ENCODE measurements around the gene B3GALT4.

Gene B3GALT4

DNA sequence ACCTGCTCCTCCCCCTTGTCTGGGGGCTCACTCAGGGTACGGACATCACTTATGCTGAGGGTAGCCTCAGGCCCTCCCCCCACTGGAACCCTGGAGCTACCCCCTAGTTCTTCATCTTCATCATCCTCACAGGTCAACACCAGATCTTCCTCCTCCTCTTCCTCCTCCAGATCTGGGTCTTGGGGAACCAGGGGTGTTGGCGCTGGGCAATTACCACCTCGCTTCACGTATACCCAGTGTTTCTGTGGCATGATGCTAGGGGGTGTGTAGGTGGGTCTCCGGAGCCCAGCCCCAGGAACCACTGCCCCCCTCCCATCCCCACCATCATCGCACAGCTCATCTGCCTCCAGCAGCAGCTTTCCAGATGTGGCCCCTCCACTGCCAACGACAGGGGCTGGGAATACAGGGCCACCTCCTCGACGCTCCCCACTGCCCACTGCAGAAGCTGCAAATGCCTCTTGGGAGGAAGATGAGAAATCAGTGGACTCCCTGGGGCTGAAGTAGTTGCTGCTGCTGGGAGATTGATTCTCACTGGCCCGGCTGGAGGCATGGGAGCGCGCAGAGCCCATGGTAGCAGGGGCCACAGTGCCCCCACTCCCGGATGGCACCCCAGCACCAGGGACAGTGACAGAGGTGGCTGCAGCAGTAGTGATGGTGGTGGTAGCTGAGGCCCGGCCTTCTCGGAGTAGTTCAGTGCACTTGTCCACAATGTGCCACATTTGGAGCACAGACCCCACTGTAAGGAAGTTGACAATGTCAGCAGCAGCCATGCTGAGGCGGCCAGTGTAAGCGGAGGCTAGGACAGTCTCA lies 39.1 kb downstream of the B3GALT4 start:
- no peak for DNase-seq

DNA sequence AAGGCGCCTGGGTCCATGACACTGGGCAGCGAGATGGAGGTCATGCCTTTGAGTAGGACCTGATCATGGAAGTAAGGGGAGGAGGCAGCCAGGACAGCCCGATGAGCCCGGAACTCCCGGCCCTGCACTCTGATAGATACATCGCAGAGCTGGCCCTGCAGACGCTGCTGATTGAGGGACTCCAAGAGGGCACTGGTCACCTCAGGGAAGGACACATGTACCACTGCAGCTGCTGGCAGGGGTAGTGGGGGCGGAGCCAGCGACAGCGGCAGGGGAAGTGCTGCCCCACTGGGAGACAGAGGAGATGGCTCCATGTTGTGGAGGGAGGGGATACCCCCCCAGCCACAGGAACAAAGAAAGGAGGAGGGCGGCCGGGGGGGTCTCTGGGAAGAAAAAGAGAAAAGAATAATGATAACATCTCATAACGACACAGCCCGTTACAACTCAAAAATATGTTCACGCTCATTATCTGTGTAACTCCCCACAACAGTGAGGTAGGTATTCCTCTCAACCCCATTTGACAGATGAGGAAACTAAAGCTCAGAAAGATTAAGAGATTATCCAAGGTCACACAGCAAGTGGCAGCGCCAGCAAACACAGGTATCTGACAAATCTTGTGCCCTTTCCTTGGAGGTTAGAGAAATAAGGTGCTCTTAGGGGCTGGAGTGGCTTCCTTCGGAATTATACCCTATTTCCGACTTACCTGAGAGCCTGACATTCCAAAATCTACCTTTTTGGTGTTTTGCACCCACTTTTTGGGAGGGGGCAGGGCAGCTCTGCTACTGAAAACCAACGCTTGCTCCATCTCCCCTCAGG lies 39.9 kb downstream of the B3GALT4 start:
- no peak for DNase-seq

DNA sequence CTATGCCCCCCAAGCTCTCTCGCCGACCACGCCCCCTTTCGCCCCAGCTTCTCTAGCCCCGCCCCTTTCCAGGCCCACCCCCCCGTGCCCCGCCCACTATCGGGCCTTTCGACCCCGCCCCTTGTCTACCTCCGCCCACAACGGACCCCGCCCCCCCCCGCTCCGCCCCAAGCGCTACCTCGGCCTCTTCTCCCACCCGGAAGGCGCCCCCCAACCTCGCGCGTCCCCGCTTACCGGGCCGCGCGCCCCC lies 40.4 kb downstream of the B3GALT4 start:
- DNase-seq: no peak

GRCh38 chr6:33317669-33318425 lies 40.9 kb downstream of the B3GALT4 start, which contains the start of gene ZBTB22:
TSS of gene ZBTB22 (minus strand) at chr6:33317744. CDS start at chr6:33316916, 828 bp downstream.
- peak; percentile 99 for DNase-seq

DNA sequence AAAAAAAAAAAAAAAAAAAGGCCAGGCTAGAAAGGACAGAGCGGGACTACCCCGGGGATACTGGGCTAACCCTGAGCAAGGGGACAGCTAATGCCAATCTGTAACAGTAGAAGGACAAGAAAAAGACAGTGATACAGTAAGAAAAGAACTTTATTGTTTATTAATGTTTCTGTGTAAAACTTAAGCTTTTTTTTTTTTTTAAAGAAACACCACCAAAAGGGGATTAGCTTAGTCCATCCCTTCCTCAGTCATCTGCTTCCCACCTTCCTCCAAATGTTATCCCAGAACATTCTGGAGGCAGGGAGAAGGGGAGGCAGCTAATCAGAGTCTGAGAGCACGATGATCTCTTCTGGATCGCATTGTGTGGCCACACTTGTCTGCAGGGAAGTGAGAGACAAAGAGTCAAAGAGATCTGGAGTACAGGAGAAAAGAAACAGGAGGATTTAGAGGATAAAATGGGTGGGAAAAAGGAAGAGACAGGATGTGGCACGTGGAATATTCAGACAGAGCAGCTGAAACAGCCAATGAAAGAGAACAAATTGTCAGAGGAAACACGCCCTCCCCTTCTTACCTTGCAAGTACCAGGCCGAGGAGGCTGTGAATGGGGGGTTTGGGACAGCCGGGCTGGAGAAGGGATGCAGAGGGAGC lies 41.6 kb downstream of the B3GALT4 start:
- DNase-seq: no peak

- no peak for DNase-seq
Observed at GRCh38 chr6:33319939-33320314, 43.0 kb downstream of the B3GALT4 start.

- DNase-seq: peak; percentile 84
Observed at GRCh38 chr6:33320315-33321181, 43.6 kb downstream of the B3GALT4 start.

DNA sequence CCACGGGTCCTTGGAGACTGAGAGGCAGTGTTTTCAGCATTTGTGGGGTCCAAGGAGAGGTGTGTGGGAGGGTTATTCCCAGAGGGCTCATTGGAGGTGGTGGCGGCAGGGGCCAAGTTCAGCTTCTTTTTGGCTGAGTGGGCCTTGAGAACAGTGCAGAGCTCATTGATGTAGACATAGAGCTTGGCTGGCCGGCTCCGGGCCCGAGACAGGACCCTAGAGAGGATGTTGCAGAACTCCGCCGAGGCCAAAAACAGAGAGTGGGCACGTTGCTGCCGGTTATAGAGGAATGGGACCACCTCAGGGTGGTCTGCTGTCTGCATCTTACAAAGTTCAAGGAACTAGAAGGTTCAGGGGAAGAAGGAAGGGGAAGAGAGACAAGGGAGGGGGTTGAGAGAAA lies 44.3 kb downstream of the B3GALT4 start:
- DNase-seq: no peak

DNA sequence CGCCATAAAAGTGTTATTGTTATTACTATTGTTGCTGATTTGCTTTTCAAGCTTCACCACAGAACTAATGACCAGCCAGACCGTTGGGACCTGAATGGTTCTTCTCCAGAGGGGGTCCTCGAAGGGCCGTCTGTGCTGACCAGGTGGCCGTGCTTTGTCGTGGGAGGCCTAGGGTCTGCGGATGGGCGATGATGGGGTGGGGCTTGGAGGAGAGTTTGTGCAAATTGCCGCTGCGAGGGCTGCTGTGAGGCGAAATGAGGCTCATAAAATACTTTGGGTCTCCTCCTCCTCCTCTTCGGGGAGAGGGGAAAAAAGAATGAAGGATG lies 46.7 kb downstream of the B3GALT4 start:
- DNase-seq: no peak

DNA sequence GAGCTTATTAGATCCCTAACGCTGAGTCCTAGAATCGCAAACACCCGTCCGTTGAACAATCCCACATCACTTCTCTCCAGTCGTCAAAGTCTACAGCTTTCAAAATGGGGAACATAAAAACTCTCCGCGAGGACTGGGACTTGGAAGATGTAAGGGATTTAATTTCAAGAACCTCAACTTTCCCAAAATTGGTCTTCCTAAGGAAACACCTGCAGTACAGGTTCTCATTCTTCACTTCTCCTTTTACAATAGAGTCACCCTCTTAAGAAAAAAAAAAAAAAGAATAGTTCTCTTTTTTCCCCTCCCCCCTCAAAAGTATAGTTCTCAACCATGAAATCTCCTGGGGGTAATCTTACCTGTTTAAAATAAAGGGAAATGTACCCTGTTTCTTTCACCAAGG lies 47.2 kb downstream of the B3GALT4 start:
- no peak for DNase-seq
